ENCODE data around the gene CLEC5A. TPM values are rescaled to one million over a fixed set of nuclear protein-coding genes. Genes with fewer than 3 reads are reported as not detected.

The CLEC5A gene
- total and polyA plus RNA-seq, 2 experiments from 2014 or later = not detected

GRCh38 chr7:141949021-141949420 is 2.2 kb upstream of the CLEC5A start:
- H3K36me3 ChIP-seq = no peaks in the 10 kb centered on the region
- DNase-seq (ENCODE audit: low read depth in 1 of 2, low spot score in 1 of 2) = no peak
- no peak for TF ChIP-seq CTCF (IDR thresholded peaks at IDR 0.05; ENCODE audit: low read depth, low read length)
- no peaks in the 10 kb centered on the region for H3K4me1 ChIP-seq (ENCODE audit: low read depth)
- no peaks in the 10 kb centered on the region for H3K27me3 ChIP-seq
- H3K4me3 ChIP-seq = no peak overlapping the region
- no peaks in the 10 kb centered on the region for H3K9me3 ChIP-seq (ENCODE audit: low read depth)
- H3K27ac ChIP-seq = no peak overlapping the region

- no peaks in the 10 kb centered on the region for H3K9me3 ChIP-seq (ENCODE audit: low read depth)
- H3K36me3 ChIP-seq = no peaks in the 10 kb centered on the region
- H3K27ac ChIP-seq = no peak overlapping the region
- no peaks in the 10 kb centered on the region for H3K27me3 ChIP-seq
- DNase-seq (ENCODE audit: low read depth in 1 of 2, low spot score in 1 of 2) = no peak
- no peak for TF ChIP-seq CTCF (IDR thresholded peaks at IDR 0.05; ENCODE audit: low read depth, low read length)
- H3K4me3 ChIP-seq = no peak overlapping the region
- H3K4me1 ChIP-seq (ENCODE audit: low read depth) = no peaks in the 10 kb centered on the region
Measured at GRCh38 chr7:141945356-141945755, 1.4 kb downstream of the CLEC5A start.

- Histone ChIP-seq H3K4me1 (ENCODE audit: low read depth) (no peaks in the 10 kb centered on the region), H3K27ac (no peak overlapping the region), H3K4me3 (no peak overlapping the region), H3K9me3 (ENCODE audit: low read depth) (no peaks in the 10 kb centered on the region), H3K36me3 (no peaks in the 10 kb centered on the region), H3K27me3 (no peaks in the 10 kb centered on the region)
- no peak for TF ChIP-seq CTCF (IDR thresholded peaks at IDR 0.05; ENCODE audit: low read depth, low read length)
- no peak for DNase-seq (ENCODE audit: low read depth in 1 of 2, low spot score in 1 of 2)
Measured at GRCh38 chr7:141944811-141945210, 2.0 kb downstream of the CLEC5A start.

GRCh38 chr7:141943846-141944245 is 2.9 kb downstream of the CLEC5A start:
- no peaks in the 10 kb centered on the region for H3K36me3 ChIP-seq
- no peak overlapping the region for H3K27ac ChIP-seq
- no peak for DNase-seq (ENCODE audit: low read depth in 1 of 2, low spot score in 1 of 2)
- H3K4me3 ChIP-seq = no peak overlapping the region
- no peaks in the 10 kb centered on the region for H3K9me3 ChIP-seq (ENCODE audit: low read depth)
- no peak for TF ChIP-seq CTCF (IDR thresholded peaks at IDR 0.05; ENCODE audit: low read depth, low read length)
- no peaks in the 10 kb centered on the region for H3K4me1 ChIP-seq (ENCODE audit: low read depth)
- no peaks in the 10 kb centered on the region for H3K27me3 ChIP-seq

GRCh38 chr7:141941075-141941474 is 5.7 kb downstream of the CLEC5A start:
- no peak overlapping the region for H3K27ac ChIP-seq
- no peak overlapping the region for H3K4me3 ChIP-seq
- no peaks in the 10 kb centered on the region for H3K27me3 ChIP-seq
- H3K4me1 ChIP-seq (ENCODE audit: low read depth) = no peaks in the 10 kb centered on the region
- no peak for TF ChIP-seq CTCF (IDR thresholded peaks at IDR 0.05; ENCODE audit: low read depth, low read length)
- DNase-seq (ENCODE audit: low read depth in 1 of 2, low spot score in 1 of 2) = no peak
- no peaks in the 10 kb centered on the region for H3K36me3 ChIP-seq
- H3K9me3 ChIP-seq (ENCODE audit: low read depth) = no peaks in the 10 kb centered on the region

- H3K36me3 ChIP-seq = no peaks in the 10 kb centered on the region
- no peaks in the 10 kb centered on the region for H3K27me3 ChIP-seq
- TF ChIP-seq CTCF (IDR thresholded peaks at IDR 0.05; ENCODE audit: low read depth, low read length) = no peak
- no peak for DNase-seq (ENCODE audit: low read depth in 1 of 2, low spot score in 1 of 2)
- no peaks in the 10 kb centered on the region for H3K9me3 ChIP-seq (ENCODE audit: low read depth)
- H3K4me3 ChIP-seq = no peak overlapping the region
- H3K4me1 ChIP-seq (ENCODE audit: low read depth) = no peaks in the 10 kb centered on the region
- H3K27ac ChIP-seq = no peak overlapping the region
Measured at GRCh38 chr7:141930211-141930610, 16.6 kb downstream of the CLEC5A start.
